Activated CD4-positive, alpha-beta T cell treated with anti-CD3 and anti-CD28 coated beads for 24 hours (primary cell): ENCODE data around the gene PGM2.

Experiments
- DNase-seq, 2 donors: peaks; one replicate each; pipeline ENCODE4 v3.0.0-alpha.2; 2020; ENCODE audit warnings: low read depth in 2 of 2

Gene PGM2

DNA sequence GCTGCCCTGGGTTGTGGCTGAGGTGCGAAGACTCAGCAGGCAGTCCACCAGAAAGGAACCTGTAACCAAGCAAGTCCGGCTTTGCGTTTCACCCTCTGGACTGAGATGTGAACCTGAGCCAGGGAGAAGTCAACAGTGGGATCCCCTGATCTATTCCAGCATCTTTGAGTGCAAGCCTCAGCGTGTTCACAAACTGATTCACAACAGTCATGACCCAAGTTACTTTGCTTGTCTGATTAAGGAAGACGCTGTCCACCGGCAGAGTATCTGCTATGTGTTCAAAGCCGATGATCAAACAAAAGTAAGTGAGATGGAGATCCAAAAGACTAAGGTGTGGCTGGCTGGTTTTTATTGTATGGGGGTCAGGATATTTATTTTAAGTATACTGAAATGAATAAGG, 75.7 kb downstream of the PGM2 start:
- DNase-seq = no peak

DNA sequence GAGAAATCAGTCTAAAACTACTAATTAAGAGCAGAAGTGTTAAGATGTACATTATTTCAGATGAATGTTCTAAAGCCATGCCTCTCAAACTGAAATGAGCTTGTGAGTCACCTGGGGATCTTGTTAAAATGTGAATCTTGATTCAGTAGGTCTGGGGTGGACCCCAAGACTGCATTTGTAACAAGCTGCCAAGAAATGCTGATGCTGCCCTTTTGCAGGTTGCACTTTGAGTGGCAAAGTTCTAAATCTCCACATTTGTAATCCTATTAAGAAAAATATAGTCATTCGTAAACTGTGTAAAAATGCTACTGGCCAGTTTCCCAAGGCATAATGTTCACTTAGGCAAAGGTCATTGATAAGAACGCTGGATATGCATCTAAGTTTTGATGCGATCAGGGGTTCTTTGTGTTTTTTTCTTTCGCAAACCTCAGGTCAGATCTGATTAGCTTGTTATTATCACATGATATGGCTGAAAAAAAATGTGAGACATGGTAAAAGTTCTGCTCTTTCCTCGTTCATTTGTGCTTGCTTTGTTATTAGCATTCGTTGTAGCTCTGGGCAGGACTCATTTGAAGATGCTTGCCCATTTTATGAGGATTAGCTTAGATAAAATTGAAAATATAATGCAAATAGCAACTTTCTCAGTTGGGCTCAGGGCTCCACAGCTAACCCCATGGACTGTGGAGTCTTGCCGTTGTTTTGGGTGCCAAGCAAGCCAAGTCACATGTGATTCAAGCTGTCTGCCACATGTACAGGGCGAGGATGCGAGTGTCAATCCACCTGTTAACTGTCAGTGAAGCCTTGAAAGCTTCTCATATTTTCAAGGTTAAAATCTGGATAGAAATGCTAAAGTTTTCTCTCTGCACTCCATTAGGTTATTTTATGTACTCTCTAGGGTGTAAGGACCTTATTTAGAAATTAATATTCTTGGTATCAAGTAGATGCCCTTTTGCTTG, 76.5 kb downstream of the PGM2 start:
- no peak for DNase-seq

DNA sequence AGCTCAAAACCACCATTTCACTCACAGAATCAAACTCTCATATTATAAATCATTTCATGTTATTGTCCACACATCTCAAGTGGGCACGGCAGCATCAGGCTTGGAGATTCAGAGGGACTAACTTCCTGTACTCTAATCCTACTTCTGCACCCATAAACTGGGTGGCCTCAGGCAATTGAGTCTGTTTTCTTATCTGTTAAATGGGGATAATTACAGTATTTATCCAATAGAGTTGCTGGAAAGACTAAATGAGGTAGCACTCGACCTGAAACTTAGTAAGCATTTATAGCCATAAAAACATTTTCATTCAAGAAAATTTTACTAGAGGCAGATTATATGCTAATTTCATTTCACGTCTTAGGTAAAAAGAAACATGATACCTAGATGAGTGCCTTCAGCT, 77.4 kb downstream of the PGM2 start:
- DNase-seq = no peak

DNA sequence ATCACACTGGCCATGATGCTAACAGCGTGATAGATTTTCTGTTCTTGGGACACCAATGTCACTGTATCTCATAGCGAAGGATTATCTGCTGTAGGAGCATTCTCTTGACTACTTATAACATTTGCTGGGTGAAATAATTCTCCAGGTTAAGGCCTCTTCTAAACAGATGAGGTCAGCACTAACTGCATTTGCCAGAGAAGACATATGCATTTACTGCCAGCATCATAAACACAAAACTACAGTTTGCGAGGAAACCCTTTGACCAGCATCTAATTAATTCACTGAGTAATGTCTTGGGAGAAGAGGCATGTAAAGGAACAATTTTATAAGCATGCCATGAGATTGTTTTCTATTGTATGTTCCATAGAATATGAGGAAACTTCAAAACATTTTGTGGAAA, 78.3 kb downstream of the PGM2 start:
- DNase-seq = no peak

DNA sequence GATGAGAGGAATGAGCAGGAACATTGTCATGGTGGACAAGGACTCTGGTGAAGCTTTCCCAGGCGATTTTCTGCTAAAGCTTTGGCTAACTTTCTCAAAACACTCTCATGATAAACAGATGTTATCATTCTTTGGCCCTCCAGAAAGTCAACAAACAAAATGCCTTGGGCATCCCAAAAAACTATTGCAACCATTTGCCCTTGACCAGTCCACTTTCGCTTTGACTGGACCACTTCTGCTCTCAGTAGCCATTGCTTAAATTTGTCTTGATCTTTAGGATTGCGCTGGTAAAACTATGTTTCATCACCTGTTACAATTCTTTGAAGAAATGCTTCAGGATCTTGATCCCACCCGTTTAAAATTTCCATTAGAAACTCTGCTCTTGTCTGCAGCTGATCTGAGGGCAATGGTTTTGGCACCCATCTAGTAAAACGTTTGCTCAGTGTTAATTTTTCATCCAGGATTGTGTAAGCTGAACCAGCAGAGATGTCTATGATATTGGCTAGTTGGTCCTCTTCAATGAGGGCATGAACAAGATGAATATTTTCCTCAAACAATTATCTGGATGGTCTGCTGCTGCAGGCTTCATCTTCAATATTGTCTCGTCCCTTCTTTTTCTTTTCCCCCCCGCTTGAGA, 79.2 kb downstream of the PGM2 start:
- no peak for DNase-seq

DNA sequence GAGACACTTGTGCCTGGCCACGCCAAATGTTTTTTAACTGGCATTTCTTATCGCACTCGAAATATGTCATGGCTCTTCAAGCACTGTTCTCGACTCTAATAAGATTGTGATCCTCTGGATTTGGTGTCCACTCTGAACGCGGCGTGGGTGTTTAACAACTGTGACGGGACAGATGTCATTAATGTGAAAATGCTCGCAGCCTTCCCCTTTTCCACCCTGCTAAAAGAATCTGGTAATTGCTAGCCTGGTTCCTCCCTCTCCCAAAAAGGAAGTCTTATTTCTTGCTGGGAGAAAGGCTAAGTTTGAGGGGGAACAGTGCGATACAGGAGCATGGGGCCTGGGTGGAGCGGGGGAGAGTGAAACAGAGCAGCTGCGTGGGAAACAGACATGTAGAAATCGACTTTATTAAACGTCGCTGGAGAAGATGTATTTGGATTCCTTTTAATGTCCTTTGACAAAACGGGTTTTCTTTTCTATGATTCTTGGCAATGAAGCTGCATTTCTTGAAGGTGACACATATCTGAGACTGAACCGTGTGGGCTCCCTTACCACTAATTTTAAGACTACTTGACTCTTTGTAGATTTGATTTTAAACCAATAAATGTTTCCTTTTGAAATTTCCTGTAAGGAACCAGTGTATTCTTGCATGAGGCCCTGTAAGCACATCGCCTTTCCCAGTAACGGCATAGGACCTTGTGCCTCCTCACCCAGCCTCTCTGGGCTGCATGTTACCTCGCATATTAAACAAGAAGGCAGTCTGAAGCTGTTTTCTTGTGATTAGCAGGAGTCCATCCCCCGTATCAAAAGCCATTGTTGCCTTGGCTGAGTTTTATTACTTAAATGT, 82.2 kb downstream of the PGM2 start:
- DNase-seq = no peak

DNA sequence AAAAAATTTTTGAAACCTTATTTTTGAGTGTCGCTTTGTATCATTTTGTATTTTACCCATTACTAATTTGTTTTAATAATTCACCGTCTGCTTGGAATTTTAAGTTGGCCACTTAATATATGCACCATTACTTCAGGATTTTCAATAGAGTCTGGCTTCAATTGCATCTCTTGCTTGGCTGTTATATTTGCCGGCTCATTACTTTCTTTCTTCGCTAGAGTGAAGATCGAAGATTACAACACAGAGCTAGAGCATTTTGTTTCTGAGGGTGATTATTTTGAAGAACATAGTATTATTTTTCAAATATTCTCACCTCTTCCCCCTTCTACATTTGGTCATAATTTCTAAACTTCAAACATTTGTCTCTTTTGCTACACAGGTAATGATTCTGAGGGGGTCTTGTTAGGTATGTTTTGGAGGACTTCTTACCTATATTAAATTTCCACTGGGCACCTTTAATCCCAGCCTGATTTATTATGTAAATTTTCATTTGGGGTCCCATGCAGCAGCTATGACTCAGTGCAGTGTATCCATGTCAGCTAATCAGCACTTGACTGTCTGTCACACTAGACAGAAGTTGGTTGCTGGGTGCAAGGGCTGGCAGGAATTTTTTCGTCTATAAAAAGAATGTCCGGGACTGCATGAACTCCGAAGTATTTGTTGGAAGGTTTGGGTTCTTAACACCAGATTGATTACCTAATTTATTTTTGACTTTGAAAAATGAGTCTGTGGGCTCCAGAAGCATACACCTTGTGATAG, 83.0 kb downstream of the PGM2 start:
- no peak for DNase-seq

DNA sequence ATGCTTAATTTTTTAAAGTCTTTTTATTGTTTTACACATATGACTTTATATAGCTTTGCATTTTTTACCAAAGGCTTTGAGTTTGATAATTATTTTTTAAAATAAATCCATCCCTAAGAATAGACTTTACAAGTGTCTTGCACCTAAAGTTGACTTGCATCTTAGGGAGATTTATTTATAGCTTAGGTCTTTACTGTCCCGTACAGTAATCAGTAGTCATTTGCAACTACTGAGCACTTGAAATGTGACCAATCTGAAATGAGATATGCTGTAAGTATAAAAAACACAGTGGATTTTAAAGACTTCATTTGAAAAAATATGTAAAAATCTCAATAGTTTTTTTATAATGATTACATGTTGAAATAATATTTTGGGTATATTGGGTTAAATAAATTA, 83.6 kb downstream of the PGM2 start:
- DNase-seq = no peak
